GM10248 (cell line): ENCODE measurements around the gene CPT1A.
"Not testable (repeated sequence)": the region's sequence is repeated elsewhere in the genome, so short reads cannot be mapped to it uniquely, and the experiment has no call there.

Experiments
- CTCF ChIA-PET: fragments of 300-600 bp; sonication (Branson Sonifier 250); formaldehyde crosslinking; extraction: SDS; loops from one replicate; lab custom pipeline; 2021; ENCODE audit warnings: antibody characterized with exemption; lab: Yijun Ruan, JAX
- POLR2A ChIA-PET: fragments of 350-650 bp; sonication (Branson Sonifier 250); formaldehyde crosslinking; extraction: SDS; loops from one replicate; lab custom pipeline; 2020; ENCODE audit warnings: antibody characterized with exemption; lab: Yijun Ruan, JAX
- DNase-seq: peaks from one replicate; pipeline ENCODE4 v3.0.0; 2012; ENCODE audit errors: extremely low spot score
- TF ChIP-seq, protein P1 (sequence below): IDR thresholded peaks from 2 replicates; pipeline ENCODE4 v1.5.1; 2012; ENCODE audit warnings: mild to moderate bottlenecking, low read depth; ENCODE audit errors: extremely low read depth, missing control alignments, control extremely low read depth

The CPT1A gene

GRCh38 chr11:68841718-68842426 is at the start of gene CPT1A:
Gene CPT1A, minus strand, starts transcription at chr11:68841916. Its CDS starts 26,442 bp downstream, at chr11:68815474.
- CTCF ChIA-PET = interaction anchor here (1.2 kb wide), 1 partner anchor 10 kb away, joined by 4 read pairs; no protein-coding TSS in a partner anchor
- peak; percentile 85 for DNase-seq
- POLR2A ChIA-PET = no interaction called here
- TF ChIP-seq, protein P1, sequence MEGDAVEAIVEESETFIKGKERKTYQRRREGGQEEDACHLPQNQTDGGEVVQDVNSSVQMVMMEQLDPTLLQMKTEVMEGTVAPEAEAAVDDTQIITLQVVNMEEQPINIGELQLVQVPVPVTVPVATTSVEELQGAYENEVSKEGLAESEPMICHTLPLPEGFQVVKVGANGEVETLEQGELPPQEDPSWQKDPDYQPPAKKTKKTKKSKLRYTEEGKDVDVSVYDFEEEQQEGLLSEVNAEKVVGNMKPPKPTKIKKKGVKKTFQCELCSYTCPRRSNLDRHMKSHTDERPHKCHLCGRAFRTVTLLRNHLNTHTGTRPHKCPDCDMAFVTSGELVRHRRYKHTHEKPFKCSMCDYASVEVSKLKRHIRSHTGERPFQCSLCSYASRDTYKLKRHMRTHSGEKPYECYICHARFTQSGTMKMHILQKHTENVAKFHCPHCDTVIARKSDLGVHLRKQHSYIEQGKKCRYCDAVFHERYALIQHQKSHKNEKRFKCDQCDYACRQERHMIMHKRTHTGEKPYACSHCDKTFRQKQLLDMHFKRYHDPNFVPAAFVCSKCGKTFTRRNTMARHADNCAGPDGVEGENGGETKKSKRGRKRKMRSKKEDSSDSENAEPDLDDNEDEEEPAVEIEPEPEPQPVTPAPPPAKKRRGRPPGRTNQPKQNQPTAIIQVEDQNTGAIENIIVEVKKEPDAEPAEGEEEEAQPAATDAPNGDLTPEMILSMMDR = no peak

- DNase-seq = no peak
- POLR2A ChIA-PET = no interaction called here
- TF ChIP-seq, protein P1 = no peak
- CTCF ChIA-PET = interaction anchor here (1.0 to 1.7 kb wide), 4 partner anchors 8 to 48 kb away, joined by 3 to 4 read pairs (median 4); no protein-coding TSS in a partner anchor
Measured at GRCh38 chr11:68890490-68891231, 48.9 kb upstream of the CPT1A start.

DNA sequence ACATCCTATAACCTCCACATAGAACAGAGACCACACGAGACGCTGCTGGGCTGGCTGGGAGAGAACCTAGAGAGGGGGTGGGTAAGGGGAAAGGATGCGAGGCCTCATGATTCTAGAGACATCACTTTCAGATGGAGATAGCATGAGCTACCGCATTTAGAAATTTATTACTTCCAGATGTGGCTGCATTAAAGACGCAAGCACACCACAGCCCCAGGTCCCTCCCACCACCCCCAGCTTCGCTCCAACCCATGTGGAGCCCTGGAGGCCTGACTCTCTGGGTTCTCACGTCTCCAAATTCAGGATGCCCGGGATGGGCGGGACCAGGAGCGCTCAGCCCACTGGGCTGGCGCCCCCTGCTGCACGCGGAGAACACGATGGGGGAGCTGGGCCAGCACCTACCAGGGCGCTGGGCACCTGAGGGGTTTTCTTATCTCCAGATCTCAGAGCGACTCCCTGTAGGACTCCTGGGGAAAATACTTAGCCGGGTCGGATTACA is 48.3 kb upstream of the CPT1A start:
- POLR2A ChIA-PET = no interaction called here
- no peak for DNase-seq
- CTCF ChIA-PET = interaction anchor here (0.9 to 1.7 kb wide), 6 partner anchors 9 to 200 kb away, joined by 3 to 4 read pairs (median 4); no protein-coding TSS in a partner anchor
- TF ChIP-seq, protein P1 = no peak

GRCh38 chr11:68884827-68885226 is 43.1 kb upstream of the CPT1A start:
- POLR2A ChIA-PET, DNase-seq, CTCF ChIA-PET: not testable (repeated sequence)

GRCh38 chr11:68882391-68882790 is 40.7 kb upstream of the CPT1A start:
- POLR2A ChIA-PET = interaction anchor here (0.6 to 0.7 kb wide), 2 partner anchors 609 to 747 kb away, joined by 3 to 4 read pairs; no protein-coding TSS in a partner anchor
- TF ChIP-seq, protein P1 = no peak
- CTCF ChIA-PET = no interaction called here
- DNase-seq = no peak

GRCh38 chr11:68881320-68881719 is 39.6 kb upstream of the CPT1A start:
- TF ChIP-seq, protein P1 = no peak
- ChIA-PET CTCF (no interaction called here), POLR2A (no interaction called here)
- DNase-seq = no peak
